ENCODE measurements around the gene PMM2. TPM values are rescaled to one million over a fixed set of nuclear protein-coding genes. Genes with fewer than 3 reads are reported as not detected.
"Not testable (repeated sequence)": the region's sequence is repeated elsewhere in the genome, so short reads cannot be mapped to it uniquely, and the experiment has no call there.

The PMM2 gene
- total and polyA plus RNA-seq, 5 donors from 2014 or later = 20.1 to 33.9 (median 20.4) TPM

- no peak for DNase-seq
- Histone ChIP-seq H3K36me3 (ENCODE audit: control insufficient read depth, insufficient read depth, low read length) (no peaks in the 10 kb centered on the region), H3K9me3 (ENCODE audit: control insufficient read depth in 2 of 2, low read length in 2 of 2) (no peaks in the 10 kb centered on the region), H3K4me1 (ENCODE audit: control insufficient read depth, insufficient read depth, low read length, poor library complexity, severe bottlenecking) (peaks cover 43% of the 10 kb centered on the region), H3K4me3 (ENCODE audit: low read depth, low read length) (peak overlapping the region; percentile 86), H3K27ac (ENCODE audit: insufficient read depth, low read length, poor library complexity, severe bottlenecking) (peak overlapping the region; percentile 72), H3K27me3 (ENCODE audit: control insufficient read depth, insufficient read depth, low read length) (no peaks in the 10 kb centered on the region)
- ATAC-seq (ENCODE audit: low read depth in 2 of 2) = no peak
- H3K36me3 Mint-ChIP-seq = peaks cover 3% of the 10 kb centered on the region
- H3K27me3 Mint-ChIP-seq = no peaks in the 10 kb centered on the region
- peaks cover 0 to 67% (median 48%) of the 10 kb centered on the region in 4 donors for H3K4me1 Mint-ChIP-seq
- H3K9me3 Mint-ChIP-seq = no peaks in the 10 kb centered on the region
- peak overlapping the region; percentile 87 to 98 (median 91) for H3K27ac Mint-ChIP-seq
- peak overlapping the region; percentile 95 to 97 (median 96) for H3K4me3 Mint-ChIP-seq
These were observed 69.2 kb downstream of the PMM2 start for GRCh38 chr16:8866884-8867215.

GRCh38 chr16:8867216-8867931, 69.7 kb downstream of the PMM2 start:
- H3K4me1 Mint-ChIP-seq = peaks cover 0 to 62% (median 44%) of the 10 kb centered on the region in 4 donors
- H3K4me1 ChIP-seq (ENCODE audit: control insufficient read depth, insufficient read depth, low read length, poor library complexity, severe bottlenecking) = peaks cover 43% of the 10 kb centered on the region
- H3K27ac Mint-ChIP-seq = peak overlapping the region; percentile 87 to 98 (median 91)

GRCh38 chr16:8867932-8868415, 70.3 kb downstream of the PMM2 start:
- Mint-ChIP-seq H3K4me1 (peaks cover 0 to 57% (median 39%) of the 10 kb centered on the region in 4 donors), H3K9me3 (no peaks in the 10 kb centered on the region), H3K27ac (peak overlapping the region; percentile 87 to 98 (median 91)), H3K36me3 (peaks cover 3% of the 10 kb centered on the region), H3K4me3 (peak overlapping the region; percentile 95 to 97 (median 96)), H3K27me3 (no peaks in the 10 kb centered on the region)
- no peaks in the 10 kb centered on the region for H3K9me3 ChIP-seq (ENCODE audit: control insufficient read depth in 2 of 2, low read length in 2 of 2)
- no peaks in the 10 kb centered on the region for H3K36me3 ChIP-seq (ENCODE audit: control insufficient read depth, insufficient read depth, low read length)
- DNase-seq (peak in 2 of 3 donors; percentile 74 to 90), ATAC-seq (ENCODE audit: low read depth in 2 of 2) (peak; percentile 44 to 52)
- H3K4me3 ChIP-seq (ENCODE audit: low read depth, low read length) = peak overlapping the region; percentile 86
- H3K4me1 ChIP-seq (ENCODE audit: control insufficient read depth, insufficient read depth, low read length, poor library complexity, severe bottlenecking) = peaks cover 43% of the 10 kb centered on the region
- no peaks in the 10 kb centered on the region for H3K27me3 ChIP-seq (ENCODE audit: control insufficient read depth, insufficient read depth, low read length)
- peak overlapping the region; percentile 72 for H3K27ac ChIP-seq (ENCODE audit: insufficient read depth, low read length, poor library complexity, severe bottlenecking)

More at GRCh38 chr16:8867216-8867931, 69.7 kb downstream of the PMM2 start:
- Histone ChIP-seq H3K36me3 (ENCODE audit: control insufficient read depth, insufficient read depth, low read length) (no peaks in the 10 kb centered on the region), H3K27me3 (ENCODE audit: control insufficient read depth, insufficient read depth, low read length) (no peaks in the 10 kb centered on the region), H3K27ac (ENCODE audit: insufficient read depth, low read length, poor library complexity, severe bottlenecking) (peak overlapping the region; percentile 72), H3K9me3 (ENCODE audit: control insufficient read depth in 2 of 2, low read length in 2 of 2) (no peaks in the 10 kb centered on the region), H3K4me3 (ENCODE audit: low read depth, low read length) (peak overlapping the region; percentile 86)
- no peaks in the 10 kb centered on the region for H3K27me3 Mint-ChIP-seq
- peak overlapping the region; percentile 95 to 97 (median 96) for H3K4me3 Mint-ChIP-seq
- DNase-seq (peak in 2 of 3 donors; percentile 34 to 52), ATAC-seq (ENCODE audit: low read depth in 2 of 2) (no peak)
- peaks cover 3% of the 10 kb centered on the region for H3K36me3 Mint-ChIP-seq
- H3K9me3 Mint-ChIP-seq = no peaks in the 10 kb centered on the region

GRCh38 chr16:8868416-8869211, 71.0 kb downstream of the PMM2 start, which contains the start of gene CARHSP1:
CARHSP1 (minus strand) TSS chr16:8869006; CDS start chr16:8859328, 9,678 bp downstream.
- H3K36me3 Mint-ChIP-seq = peaks cover 3% of the 10 kb centered on the region
- no peaks in the 10 kb centered on the region for H3K9me3 Mint-ChIP-seq
- H3K27ac Mint-ChIP-seq = peak within 1 kb of the TSS; percentile 87 to 98 (median 91)
- Histone ChIP-seq H3K36me3 (ENCODE audit: control insufficient read depth, insufficient read depth, low read length) (no peaks in the 10 kb centered on the region), H3K27ac (ENCODE audit: insufficient read depth, low read length, poor library complexity, severe bottlenecking) (peak within 1 kb of the TSS; percentile 72), H3K4me3 (ENCODE audit: low read depth, low read length) (peak within 1 kb of the TSS; percentile 86), H3K9me3 (ENCODE audit: control insufficient read depth in 2 of 2, low read length in 2 of 2) (no peaks in the 10 kb centered on the region), H3K27me3 (ENCODE audit: control insufficient read depth, insufficient read depth, low read length) (no peaks in the 10 kb centered on the region), H3K4me1 (ENCODE audit: control insufficient read depth, insufficient read depth, low read length, poor library complexity, severe bottlenecking) (peaks cover 43% of the 10 kb centered on the region)
- peaks cover 0 to 60% (median 37%) of the 10 kb centered on the region in 4 donors for H3K4me1 Mint-ChIP-seq
- ATAC-seq (ENCODE audit: low read depth in 2 of 2) (peak; percentile 75), DNase-seq (peak; percentile 75 to 94 (median 75))
- H3K27me3 Mint-ChIP-seq = no peaks in the 10 kb centered on the region
- peak within 1 kb of the TSS; percentile 95 to 97 (median 96) for H3K4me3 Mint-ChIP-seq

- Mint-ChIP-seq H3K36me3 (no peaks in the 10 kb centered on the region), H3K9me3 (no peaks in the 10 kb centered on the region), H3K4me3 (peak overlapping the region; percentile 86 to 97 (median 94)), H3K27ac (peak overlapping the region; percentile 78 to 94 (median 88)), H3K27me3 (no peaks in the 10 kb centered on the region), H3K4me1 (peaks cover 0 to 58% (median 34%) of the 10 kb centered on the region in 4 donors)
- Histone ChIP-seq H3K27me3 (ENCODE audit: control insufficient read depth, insufficient read depth, low read length) (no peaks in the 10 kb centered on the region), H3K27ac (ENCODE audit: insufficient read depth, low read length, poor library complexity, severe bottlenecking) (peak overlapping the region; percentile 47), H3K4me1 (ENCODE audit: control insufficient read depth, insufficient read depth, low read length, poor library complexity, severe bottlenecking) (peaks cover 43% of the 10 kb centered on the region), H3K4me3 (ENCODE audit: low read depth, low read length) (peak overlapping the region; percentile 64), H3K36me3 (ENCODE audit: control insufficient read depth, insufficient read depth, low read length) (no peaks in the 10 kb centered on the region), H3K9me3 (ENCODE audit: control insufficient read depth in 2 of 2, low read length in 2 of 2) (no peaks in the 10 kb centered on the region)
- ATAC-seq (ENCODE audit: low read depth in 2 of 2) (no peak), DNase-seq (no peak)
These were observed 71.8 kb downstream of the PMM2 start for GRCh38 chr16:8869212-8869987.

GRCh38 chr16:8869988-8870241, 72.3 kb downstream of the PMM2 start:
- H3K9me3 ChIP-seq (ENCODE audit: control insufficient read depth in 2 of 2, low read length in 2 of 2); H3K27ac ChIP-seq (ENCODE audit: insufficient read depth, low read length, poor library complexity, severe bottlenecking); H3K9me3 Mint-ChIP-seq; H3K36me3 Mint-ChIP-seq; ATAC-seq (ENCODE audit: low read depth in 2 of 2); DNase-seq; H3K36me3 ChIP-seq (ENCODE audit: control insufficient read depth, insufficient read depth, low read length); H3K27me3 ChIP-seq (ENCODE audit: control insufficient read depth, insufficient read depth, low read length); H3K27me3 Mint-ChIP-seq; H3K4me3 ChIP-seq (ENCODE audit: low read depth, low read length): not testable (repeated sequence)
- peaks cover 43% of the 10 kb centered on the region for H3K4me1 ChIP-seq (ENCODE audit: control insufficient read depth, insufficient read depth, low read length, poor library complexity, severe bottlenecking)
- Mint-ChIP-seq H3K4me3 (peak overlapping the region; percentile 35 to 97 (median 74)), H3K27ac (peak overlapping the region; percentile 11 to 88 (median 20)), H3K4me1 (peaks cover 0 to 59% (median 34%) of the 10 kb centered on the region in 4 donors)

- no peak overlapping the region for H3K27ac Mint-ChIP-seq
- H3K9me3 ChIP-seq (ENCODE audit: control insufficient read depth in 2 of 2, low read length in 2 of 2) = no peaks in the 10 kb centered on the region
- H3K27me3 Mint-ChIP-seq = no peaks in the 10 kb centered on the region
- H3K27ac ChIP-seq (ENCODE audit: insufficient read depth, low read length, poor library complexity, severe bottlenecking) = no peak overlapping the region
- H3K4me1 ChIP-seq (ENCODE audit: control insufficient read depth, insufficient read depth, low read length, poor library complexity, severe bottlenecking) = peaks cover 24% of the 10 kb centered on the region
- no peak for DNase-seq
- H3K4me3 Mint-ChIP-seq = no peak overlapping the region
- peaks cover 0 to 42% (median 23%) of the 10 kb centered on the region in 4 donors for H3K4me1 Mint-ChIP-seq
- H3K4me3 ChIP-seq (ENCODE audit: low read depth, low read length) = no peak overlapping the region
- H3K27me3 ChIP-seq (ENCODE audit: control insufficient read depth, insufficient read depth, low read length) = no peaks in the 10 kb centered on the region
- ATAC-seq (ENCODE audit: low read depth in 2 of 2) = no peak
- H3K36me3 Mint-ChIP-seq = no peaks in the 10 kb centered on the region
- H3K9me3 Mint-ChIP-seq = no peaks in the 10 kb centered on the region
- H3K36me3 ChIP-seq (ENCODE audit: control insufficient read depth, insufficient read depth, low read length) = no peaks in the 10 kb centered on the region
These were observed 74.4 kb downstream of the PMM2 start for GRCh38 chr16:8872071-8872470.

All from CD4-positive, CD25-positive, alpha-beta regulatory T cell (primary cell).